Measurements from ENCODE around the gene SHQ1.

SHQ1 gene

DNA sequence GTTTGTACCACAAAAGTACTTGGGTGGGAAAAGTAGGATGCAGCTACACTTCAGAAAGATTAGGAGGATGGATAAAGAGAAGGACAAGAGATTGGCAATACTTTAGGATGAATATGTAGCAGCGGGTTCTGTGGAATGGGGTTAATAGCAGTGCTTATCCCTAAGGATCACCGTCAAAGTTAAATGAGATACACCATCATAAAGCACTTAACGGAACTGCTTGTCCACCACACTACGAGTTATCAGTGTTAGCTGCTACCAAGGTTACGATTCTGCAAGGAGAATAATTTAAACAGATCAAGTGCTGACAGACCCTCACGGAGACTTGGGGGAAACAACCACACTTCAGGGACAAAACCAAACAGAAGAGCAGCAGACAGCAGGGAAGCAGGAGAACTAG is 963 bp downstream of the SHQ1 start:
- TF ChIP-seq, protein P1, sequence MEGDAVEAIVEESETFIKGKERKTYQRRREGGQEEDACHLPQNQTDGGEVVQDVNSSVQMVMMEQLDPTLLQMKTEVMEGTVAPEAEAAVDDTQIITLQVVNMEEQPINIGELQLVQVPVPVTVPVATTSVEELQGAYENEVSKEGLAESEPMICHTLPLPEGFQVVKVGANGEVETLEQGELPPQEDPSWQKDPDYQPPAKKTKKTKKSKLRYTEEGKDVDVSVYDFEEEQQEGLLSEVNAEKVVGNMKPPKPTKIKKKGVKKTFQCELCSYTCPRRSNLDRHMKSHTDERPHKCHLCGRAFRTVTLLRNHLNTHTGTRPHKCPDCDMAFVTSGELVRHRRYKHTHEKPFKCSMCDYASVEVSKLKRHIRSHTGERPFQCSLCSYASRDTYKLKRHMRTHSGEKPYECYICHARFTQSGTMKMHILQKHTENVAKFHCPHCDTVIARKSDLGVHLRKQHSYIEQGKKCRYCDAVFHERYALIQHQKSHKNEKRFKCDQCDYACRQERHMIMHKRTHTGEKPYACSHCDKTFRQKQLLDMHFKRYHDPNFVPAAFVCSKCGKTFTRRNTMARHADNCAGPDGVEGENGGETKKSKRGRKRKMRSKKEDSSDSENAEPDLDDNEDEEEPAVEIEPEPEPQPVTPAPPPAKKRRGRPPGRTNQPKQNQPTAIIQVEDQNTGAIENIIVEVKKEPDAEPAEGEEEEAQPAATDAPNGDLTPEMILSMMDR (conservative IDR thresholded peaks at IDR 0.05; ENCODE audit: low read depth, low read length), result no peak
- peak overlapping the region; percentile 95 for H3K4me3 ChIP-seq (ENCODE audit: low read depth, low read length)
- no peak for DNase-seq (ENCODE audit: low read depth)

DNA sequence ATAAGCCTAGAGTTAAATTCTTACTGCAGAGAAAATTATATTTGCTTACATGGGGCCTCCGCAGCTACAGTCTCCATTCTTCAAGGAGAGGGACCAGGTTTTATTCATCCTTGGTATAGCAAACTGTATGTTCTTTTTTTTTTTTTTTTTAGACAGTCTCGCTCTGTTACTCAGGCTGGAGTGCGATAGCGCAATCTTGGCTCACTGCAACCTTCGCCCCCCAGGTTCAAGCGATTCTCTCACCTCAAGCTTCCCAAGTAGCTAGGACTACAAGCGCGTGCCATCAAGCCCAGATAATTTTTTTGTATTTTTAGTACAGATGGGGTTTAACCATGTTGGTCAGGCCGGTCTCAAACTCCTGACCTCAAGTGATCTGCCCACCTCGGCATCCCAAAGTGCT is 2.1 kb downstream of the SHQ1 start:
- H3K4me3 ChIP-seq (ENCODE audit: low read depth, low read length), result no peak overlapping the region
- DNase-seq (ENCODE audit: low read depth), result no peak
- TF ChIP-seq, protein P1 (conservative IDR thresholded peaks at IDR 0.05; ENCODE audit: low read depth, low read length), result no peak

DNA sequence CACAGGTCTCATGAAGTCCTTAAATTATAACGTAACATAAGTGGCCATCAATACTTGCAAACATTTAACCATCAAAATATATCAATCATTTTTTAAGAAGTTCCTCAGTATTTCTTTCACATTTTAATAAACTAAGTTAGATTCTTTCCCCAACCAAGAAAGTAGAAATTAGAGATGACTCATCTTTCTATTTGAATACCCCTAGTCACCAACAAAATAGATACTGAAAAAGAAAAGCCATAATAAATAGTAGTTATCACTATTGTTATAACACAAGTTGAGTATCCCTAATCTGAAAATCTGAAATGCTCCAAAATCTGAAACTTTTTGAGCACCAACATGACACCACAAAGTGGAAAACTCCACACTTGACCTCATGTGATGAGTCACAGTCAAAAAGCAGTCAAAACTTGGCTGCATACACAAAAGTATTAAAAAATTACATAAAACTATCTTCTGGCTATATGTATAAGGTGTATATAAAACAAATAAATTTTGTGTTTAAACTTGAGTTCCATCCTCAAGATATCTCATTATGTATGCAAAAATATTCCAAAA is 3.7 kb downstream of the SHQ1 start:
- DNase-seq (ENCODE audit: low read depth), result peak; percentile 29
- TF ChIP-seq, protein P1 (conservative IDR thresholded peaks at IDR 0.05; ENCODE audit: low read depth, low read length), result no peak
- no peak overlapping the region for H3K4me3 ChIP-seq (ENCODE audit: low read depth, low read length)

DNA sequence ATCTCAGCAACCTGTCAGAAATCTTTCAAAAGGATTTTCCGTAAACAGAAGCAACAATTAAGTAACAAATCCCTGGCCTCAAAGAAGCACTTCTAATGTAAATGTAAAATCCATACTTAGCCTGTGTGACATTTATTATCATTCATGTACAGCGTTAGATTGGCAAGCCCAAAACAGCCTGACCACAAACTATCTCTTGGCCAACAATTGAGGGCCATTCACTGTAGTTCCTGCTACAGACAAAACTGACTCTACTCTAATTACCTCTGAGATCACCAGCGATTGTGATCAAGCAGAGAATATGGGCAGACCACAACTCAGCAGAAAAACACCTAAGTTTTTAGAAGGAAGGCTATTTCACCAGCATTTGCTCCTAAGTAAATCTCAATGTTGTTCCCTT is 9.2 kb downstream of the SHQ1 start:
- TF ChIP-seq, protein P1 (conservative IDR thresholded peaks at IDR 0.05; ENCODE audit: low read depth, low read length), result no peak
- H3K4me3 ChIP-seq (ENCODE audit: low read depth, low read length), result no peak overlapping the region
- DNase-seq (ENCODE audit: low read depth), result no peak

DNA sequence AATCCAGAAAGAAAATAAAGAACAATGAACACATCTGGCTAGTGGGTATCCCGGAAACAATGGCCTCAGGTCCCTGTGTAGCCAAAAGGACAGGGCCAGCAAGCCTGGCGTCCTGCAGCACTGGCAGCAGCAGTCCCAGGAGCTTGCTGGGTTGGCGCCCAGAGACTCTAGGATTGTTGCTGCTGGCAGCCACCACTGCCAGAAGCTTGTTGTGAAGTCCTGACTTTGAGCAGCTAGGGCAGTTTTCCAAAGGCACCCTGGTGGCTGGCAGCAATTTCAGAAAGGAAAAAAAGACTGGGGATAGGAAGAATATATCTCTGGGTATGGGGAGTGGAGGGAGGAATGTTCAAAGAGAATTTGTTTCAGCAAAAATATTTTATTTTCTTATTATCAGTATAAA is 11.3 kb downstream of the SHQ1 start:
- H3K4me3 ChIP-seq (ENCODE audit: low read depth, low read length), result no peak overlapping the region
- DNase-seq (ENCODE audit: low read depth), result no peak
- TF ChIP-seq, protein P1 (conservative IDR thresholded peaks at IDR 0.05; ENCODE audit: low read depth, low read length), result no peak

DNA sequence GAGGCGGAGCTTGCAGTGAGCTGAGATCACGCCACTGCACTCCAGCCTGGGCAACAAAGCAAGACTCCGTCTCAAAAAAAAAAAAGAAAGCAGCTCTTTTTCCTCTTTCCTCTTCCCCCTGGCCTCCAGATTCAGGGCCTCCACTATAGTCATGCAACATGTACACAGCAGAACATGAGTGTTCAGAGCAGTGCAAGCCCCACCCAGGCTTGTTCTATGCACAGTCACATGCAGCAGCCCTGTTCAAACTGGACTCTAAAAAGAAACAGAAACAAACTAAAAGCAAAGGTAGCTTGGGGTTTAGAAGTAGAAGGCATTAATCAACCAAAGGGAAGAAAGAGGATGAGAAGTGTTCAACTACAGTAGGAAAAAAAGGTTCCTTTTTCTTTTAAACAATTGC is 11.8 kb downstream of the SHQ1 start:
- H3K4me3 ChIP-seq (ENCODE audit: low read depth, low read length), result no peak overlapping the region
- no peak for DNase-seq (ENCODE audit: low read depth)
- TF ChIP-seq, protein P1 (conservative IDR thresholded peaks at IDR 0.05; ENCODE audit: low read depth, low read length), result no peak

DNA sequence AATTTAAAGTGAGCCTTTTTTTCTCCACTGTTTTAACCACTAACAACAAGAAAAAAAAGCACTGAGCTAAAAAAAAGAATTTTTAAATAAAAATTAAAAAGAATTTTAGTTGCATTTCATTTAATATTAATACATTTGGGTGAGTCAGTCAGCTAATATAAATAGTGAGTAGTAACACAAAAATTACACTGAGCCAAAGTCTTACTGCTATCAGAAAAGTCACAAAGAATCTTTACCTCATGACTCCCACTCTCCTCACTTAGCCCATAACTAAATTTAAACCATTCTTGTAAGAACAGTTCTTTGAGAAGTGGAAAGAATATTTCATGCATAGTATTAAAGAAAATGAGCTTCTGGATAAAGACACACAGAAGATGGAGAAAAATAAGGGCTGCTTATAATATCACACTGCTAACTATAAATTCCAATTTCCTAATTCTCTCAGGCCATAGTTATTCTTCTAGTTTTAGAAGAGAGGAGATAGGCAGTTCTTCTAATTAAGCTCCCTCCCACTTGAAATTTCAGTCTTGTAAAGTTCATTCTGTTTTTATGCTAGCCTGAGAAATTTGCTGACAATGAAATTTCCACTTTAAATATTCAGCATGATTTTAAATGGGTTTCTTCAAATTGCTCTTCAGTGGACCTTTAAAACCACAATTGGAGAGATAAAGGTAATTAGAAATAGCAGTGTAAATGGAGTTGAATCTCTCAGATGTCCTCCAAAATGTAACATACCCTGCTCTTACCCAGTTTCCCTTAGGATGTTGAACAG is 17.6 kb downstream of the SHQ1 start:
- DNase-seq (ENCODE audit: low read depth), result peak; percentile 64
- TF ChIP-seq, protein P1 (conservative IDR thresholded peaks at IDR 0.05; ENCODE audit: low read depth, low read length), result no peak
- H3K4me3 ChIP-seq (ENCODE audit: low read depth, low read length), result no peak overlapping the region

Measured in choroid plexus epithelial cell (primary cell).